SK-N-SH treated with all-trans-retinoic acid at 6 μM for 48 hours (cell line): Measurements from ENCODE around the gene CNST.

Source experiments
- ATAC-seq: fragments of 200-7000 bp; cut with Tn5 transposase; 3 replicates; pipeline ENCODE4 v1.9.1; 2020; ENCODE audit warnings: mild to moderate bottlenecking, moderate library complexity
- ARNTL ChIP-seq: fragments of 450-650 bp; formaldehyde crosslinking; IDR thresholded peaks from 2 replicates; pipeline ENCODE4 v1.5.0; 2020; ENCODE audit warnings: low read depth, mild to moderate bottlenecking, moderate library complexity, borderline replicate concordance
- BACH2 ChIP-seq: fragments of 250-450 bp; sonication (Bioruptor Pico); IDR thresholded peaks from 2 replicates; pipeline ENCODE4 v1.9.0; 2021; ENCODE audit warnings: mild to moderate bottlenecking, borderline replicate concordance
- CSDC2 ChIP-seq: fragments of 250-450 bp; sonication (Bioruptor Pico); IDR thresholded peaks from 2 replicates; pipeline ENCODE4 v1.5.0; 2020; ENCODE audit warnings: mild to moderate bottlenecking, moderate library complexity
- ESRRG ChIP-seq: fragments of 250-450 bp; sonication (Bioruptor Pico); IDR thresholded peaks from 2 replicates; pipeline ENCODE4 v1.6.1; 2021; ENCODE audit warnings: mild to moderate bottlenecking
- GLIS3 ChIP-seq: fragments of 250-450 bp; sonication (Bioruptor Pico); IDR thresholded peaks from 2 replicates; pipeline ENCODE4 v1.5.0; 2020; ENCODE audit warnings: mild to moderate bottlenecking, moderate library complexity
- ISL1 ChIP-seq: fragments of 250-450 bp; sonication (Bioruptor Pico); IDR thresholded peaks from 2 replicates; pipeline ENCODE4 v2.1.2; 2022; ENCODE audit warnings: mild to moderate bottlenecking, moderate library complexity
- OSR1 ChIP-seq: fragments of 250-450 bp; sonication (Bioruptor Pico); IDR thresholded peaks from 2 replicates; pipeline ENCODE4 v1.8.0; 2022; ENCODE audit warnings: moderate library complexity, mild to moderate bottlenecking, inconsistent platforms
- PPARA ChIP-seq: fragments of 250-450 bp; sonication (Bioruptor Pico); IDR thresholded peaks from 2 replicates; pipeline ENCODE4 v1.5.0; 2020; ENCODE audit warnings: mild to moderate bottlenecking, borderline replicate concordance
- RARB ChIP-seq: fragments of 250-450 bp; sonication (Bioruptor Pico); IDR thresholded peaks from 2 replicates; pipeline ENCODE4 v1.8.0; 2021; ENCODE audit warnings: mild to moderate bottlenecking, moderate library complexity
- SNAI2 ChIP-seq: fragments of 250-450 bp; sonication (Bioruptor Pico); IDR thresholded peaks from 2 replicates; pipeline ENCODE4 v1.5.0; 2020; ENCODE audit warnings: mild to moderate bottlenecking, moderate library complexity
- TCF4 ChIP-seq: fragments of 250-450 bp; sonication (Bioruptor Pico); IDR thresholded peaks from 2 replicates; pipeline ENCODE4 v1.8.0; 2021; ENCODE audit warnings: mild to moderate bottlenecking, moderate library complexity, borderline replicate concordance
- TOX ChIP-seq: fragments of 250-450 bp; sonication (Bioruptor Pico); IDR thresholded peaks from 2 replicates; pipeline ENCODE4 v1.8.0; 2021; ENCODE audit warnings: mild to moderate bottlenecking, moderate library complexity, borderline replicate concordance
- ZC3H10 ChIP-seq: fragments of 250-450 bp; sonication (Bioruptor Pico); IDR thresholded peaks from 2 replicates; pipeline ENCODE4 v1.5.1; 2021; ENCODE audit warnings: mild to moderate bottlenecking, moderate library complexity
- ZFP3 ChIP-seq: fragments of 250-450 bp; sonication (Bioruptor Pico); IDR thresholded peaks from 2 replicates; pipeline ENCODE4 v1.5.0; 2020; ENCODE audit warnings: mild to moderate bottlenecking, moderate library complexity
- ZFP30 ChIP-seq: fragments of 450-650 bp; formaldehyde crosslinking; IDR thresholded peaks from 2 replicates; pipeline ENCODE4 v1.5.0; 2022; ENCODE audit warnings: mild to moderate bottlenecking, moderate library complexity
- ZNF565 ChIP-seq: fragments of 450-650 bp; formaldehyde crosslinking; conservative IDR thresholded peaks from 2 replicates; pipeline ENCODE4 v1.5.0; 2020; ENCODE audit warnings: low read depth, mild to moderate bottlenecking, moderate library complexity
- ZNF70 ChIP-seq: fragments of 450-650 bp; formaldehyde crosslinking; IDR thresholded peaks from 2 replicates; pipeline ENCODE4 v1.5.0; 2020; ENCODE audit warnings: mild to moderate bottlenecking, moderate library complexity
- ZNF8 ChIP-seq: fragments of 450-650 bp; formaldehyde crosslinking; IDR thresholded peaks from 2 replicates; pipeline ENCODE4 v1.5.0; 2020; ENCODE audit warnings: mild to moderate bottlenecking, moderate library complexity
- TF ChIP-seq, protein P1 (sequence below): fragments of 250-450 bp; sonication (Bioruptor Pico); IDR thresholded peaks from 2 replicates; pipeline ENCODE4 v1.5.1; 2020; ENCODE audit warnings: low read depth, mild to moderate bottlenecking, moderate library complexity
- TF ChIP-seq, protein P2 (sequence below): fragments of 250-450 bp; sonication (Bioruptor Pico); IDR thresholded peaks from 2 replicates; pipeline ENCODE4 v1.8.0; 2021; ENCODE audit warnings: low read depth, mild to moderate bottlenecking, moderate library complexity, borderline replicate concordance
- TF ChIP-seq, protein P3 (sequence below): fragments of 250-450 bp; sonication (Bioruptor Pico); IDR thresholded peaks from 2 replicates; pipeline ENCODE4 v1.5.1; 2021; ENCODE audit warnings: mild to moderate bottlenecking, moderate library complexity
- TF ChIP-seq, protein P4 (sequence below): fragments of 250-450 bp; sonication (Bioruptor Pico); IDR thresholded peaks from 2 replicates; pipeline ENCODE4 v1.8.0; 2020; ENCODE audit warnings: mild to moderate bottlenecking, moderate library complexity, borderline replicate concordance
- TF ChIP-seq, protein P5 (sequence below): fragments of 250-450 bp; sonication (Bioruptor Pico); IDR thresholded peaks from 2 replicates; pipeline ENCODE4 v1.5.0; 2020; ENCODE audit warnings: mild to moderate bottlenecking, moderate library complexity

The CNST gene

DNA sequence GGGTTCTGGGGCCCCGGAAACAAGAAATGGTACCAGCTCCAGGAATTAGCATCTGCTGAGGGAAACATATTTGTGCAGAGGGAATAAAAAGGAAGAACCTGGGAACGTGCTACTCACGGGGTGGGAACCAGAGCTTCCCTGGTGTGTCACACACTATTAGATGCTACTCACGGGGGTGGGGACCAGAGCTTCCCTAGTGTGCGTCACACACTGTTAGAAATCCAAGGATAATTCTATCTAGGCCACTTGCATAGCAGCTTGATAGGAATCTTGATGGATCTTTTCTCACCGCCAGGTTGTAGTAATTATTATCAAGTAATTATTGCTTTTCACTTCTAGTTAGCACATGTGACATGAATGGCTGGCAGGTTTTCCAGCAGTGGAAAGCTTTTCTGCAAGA, 103.4 kb downstream of the CNST start:
- ATAC-seq = no peak

DNA sequence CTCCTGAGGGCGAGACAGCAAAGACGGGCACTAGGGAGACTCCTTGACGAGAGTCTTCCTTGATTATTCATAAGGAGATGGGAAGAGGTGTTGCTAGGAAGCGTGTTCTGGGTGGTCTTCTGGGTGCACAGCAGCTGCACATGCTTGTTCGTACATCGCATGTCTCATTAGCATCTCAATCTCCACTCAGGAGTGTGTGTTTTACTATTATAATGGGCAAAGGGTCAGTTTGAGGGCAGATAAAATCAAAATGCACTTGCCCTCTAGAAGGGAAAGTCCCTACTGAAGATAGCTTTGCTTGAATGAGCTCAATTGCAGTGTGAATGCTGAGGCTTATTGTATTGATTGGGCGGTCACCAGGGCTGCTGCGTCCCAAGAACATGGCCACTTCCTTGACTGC, 107.8 kb downstream of the CNST start:
- ATAC-seq = no peak

More for the DNA sequence above, 103.4 kb downstream of the CNST start:
- no peak for TF ChIP-seq BACH2 (CRISPR knock-in tag)

DNA sequence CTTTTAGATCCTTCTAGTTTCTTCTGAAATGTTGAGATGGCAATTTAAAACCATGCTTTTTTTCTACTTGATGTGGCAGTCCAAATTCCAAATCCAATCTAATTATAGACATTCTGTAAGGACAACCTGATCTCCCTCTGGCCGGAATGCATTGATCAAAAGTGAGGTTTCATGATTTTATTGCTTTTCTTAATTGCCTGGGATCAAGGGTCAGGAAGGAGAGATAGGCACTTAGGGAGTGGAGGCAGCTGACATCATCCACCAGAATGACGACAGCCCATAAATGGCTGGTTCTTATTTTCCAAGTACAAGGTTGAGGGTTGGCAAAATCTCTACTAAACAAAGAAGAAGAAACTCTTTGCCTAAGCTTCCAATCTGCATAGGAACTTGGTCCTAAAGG, 111.6 kb downstream of the CNST start:
- no peak for ATAC-seq
- TF ChIP-seq ZNF565 (CRISPR knock-in tag) = no peak
- TF ChIP-seq ESRRG (CRISPR knock-in tag) = no peak
- TF ChIP-seq, protein P1, sequence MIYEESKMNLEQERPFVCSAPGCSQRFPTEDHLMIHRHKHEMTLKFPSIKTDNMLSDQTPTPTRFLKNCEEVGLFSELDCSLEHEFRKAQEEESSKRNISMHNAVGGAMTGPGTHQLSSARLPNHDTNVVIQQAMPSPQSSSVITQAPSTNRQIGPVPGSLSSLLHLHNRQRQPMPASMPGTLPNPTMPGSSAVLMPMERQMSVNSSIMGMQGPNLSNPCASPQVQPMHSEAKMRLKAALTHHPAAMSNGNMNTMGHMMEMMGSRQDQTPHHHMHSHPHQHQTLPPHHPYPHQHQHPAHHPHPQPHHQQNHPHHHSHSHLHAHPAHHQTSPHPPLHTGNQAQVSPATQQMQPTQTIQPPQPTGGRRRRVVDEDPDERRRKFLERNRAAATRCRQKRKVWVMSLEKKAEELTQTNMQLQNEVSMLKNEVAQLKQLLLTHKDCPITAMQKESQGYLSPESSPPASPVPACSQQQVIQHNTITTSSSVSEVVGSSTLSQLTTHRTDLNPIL (CRISPR knock-in tag) = no peak
- no peak for TF ChIP-seq CSDC2
- no peak for TF ChIP-seq SNAI2 (CRISPR knock-in tag)
- TF ChIP-seq ZNF8 = no peak
- TF ChIP-seq, protein P2, sequence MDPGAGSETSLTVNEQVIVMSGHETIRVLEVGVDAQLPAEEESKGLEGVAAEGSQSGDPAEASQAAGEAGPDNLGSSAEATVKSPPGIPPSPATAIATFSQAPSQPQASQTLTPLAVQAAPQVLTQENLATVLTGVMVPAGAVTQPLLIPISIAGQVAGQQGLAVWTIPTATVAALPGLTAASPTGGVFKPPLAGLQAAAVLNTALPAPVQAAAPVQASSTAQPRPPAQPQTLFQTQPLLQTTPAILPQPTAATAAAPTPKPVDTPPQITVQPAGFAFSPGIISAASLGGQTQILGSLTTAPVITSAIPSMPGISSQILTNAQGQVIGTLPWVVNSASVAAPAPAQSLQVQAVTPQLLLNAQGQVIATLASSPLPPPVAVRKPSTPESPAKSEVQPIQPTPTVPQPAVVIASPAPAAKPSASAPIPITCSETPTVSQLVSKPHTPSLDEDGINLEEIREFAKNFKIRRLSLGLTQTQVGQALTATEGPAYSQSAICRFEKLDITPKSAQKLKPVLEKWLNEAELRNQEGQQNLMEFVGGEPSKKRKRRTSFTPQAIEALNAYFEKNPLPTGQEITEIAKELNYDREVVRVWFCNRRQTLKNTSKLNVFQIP (CRISPR knock-in tag) = no peak
- TF ChIP-seq ZC3H10 (CRISPR knock-in tag) = no peak
- no peak for TF ChIP-seq TOX (CRISPR knock-in tag)
- TF ChIP-seq BACH2 (CRISPR knock-in tag) = no peak
- no peak for TF ChIP-seq ZFP30
- TF ChIP-seq GLIS3 (CRISPR knock-in tag) = no peak
- no peak for TF ChIP-seq ISL1 (CRISPR knock-in tag)
- no peak for TF ChIP-seq ARNTL (CRISPR knock-in tag)
- no peak for TF ChIP-seq ZNF70 (CRISPR knock-in tag)
- TF ChIP-seq, protein P3, sequence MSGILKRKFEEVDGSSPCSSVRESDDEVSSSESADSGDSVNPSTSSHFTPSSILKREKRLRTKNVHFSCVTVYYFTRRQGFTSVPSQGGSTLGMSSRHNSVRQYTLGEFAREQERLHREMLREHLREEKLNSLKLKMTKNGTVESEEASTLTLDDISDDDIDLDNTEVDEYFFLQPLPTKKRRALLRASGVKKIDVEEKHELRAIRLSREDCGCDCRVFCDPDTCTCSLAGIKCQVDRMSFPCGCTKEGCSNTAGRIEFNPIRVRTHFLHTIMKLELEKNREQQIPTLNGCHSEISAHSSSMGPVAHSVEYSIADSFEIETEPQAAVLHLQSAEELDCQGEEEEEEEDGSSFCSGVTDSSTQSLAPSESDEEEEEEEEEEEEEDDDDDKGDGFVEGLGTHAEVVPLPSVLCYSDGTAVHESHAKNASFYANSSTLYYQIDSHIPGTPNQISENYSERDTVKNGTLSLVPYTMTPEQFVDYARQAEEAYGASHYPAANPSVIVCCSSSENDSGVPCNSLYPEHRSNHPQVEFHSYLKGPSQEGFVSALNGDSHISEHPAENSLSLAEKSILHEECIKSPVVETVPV (CRISPR knock-in tag) = no peak
- TF ChIP-seq RARB (CRISPR knock-in tag) = no peak
- TF ChIP-seq, protein P4, sequence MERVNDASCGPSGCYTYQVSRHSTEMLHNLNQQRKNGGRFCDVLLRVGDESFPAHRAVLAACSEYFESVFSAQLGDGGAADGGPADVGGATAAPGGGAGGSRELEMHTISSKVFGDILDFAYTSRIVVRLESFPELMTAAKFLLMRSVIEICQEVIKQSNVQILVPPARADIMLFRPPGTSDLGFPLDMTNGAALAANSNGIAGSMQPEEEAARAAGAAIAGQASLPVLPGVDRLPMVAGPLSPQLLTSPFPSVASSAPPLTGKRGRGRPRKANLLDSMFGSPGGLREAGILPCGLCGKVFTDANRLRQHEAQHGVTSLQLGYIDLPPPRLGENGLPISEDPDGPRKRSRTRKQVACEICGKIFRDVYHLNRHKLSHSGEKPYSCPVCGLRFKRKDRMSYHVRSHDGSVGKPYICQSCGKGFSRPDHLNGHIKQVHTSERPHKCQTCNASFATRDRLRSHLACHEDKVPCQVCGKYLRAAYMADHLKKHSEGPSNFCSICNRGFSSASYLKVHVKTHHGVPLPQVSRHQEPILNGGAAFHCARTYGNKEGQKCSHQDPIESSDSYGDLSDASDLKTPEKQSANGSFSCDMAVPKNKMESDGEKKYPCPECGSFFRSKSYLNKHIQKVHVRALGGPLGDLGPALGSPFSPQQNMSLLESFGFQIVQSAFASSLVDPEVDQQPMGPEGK (CRISPR knock-in tag) = no peak
- TF ChIP-seq, all 23 proteins: peak for 0

More for the DNA sequence above, 107.8 kb downstream of the CNST start:
- TF ChIP-seq PPARA (CRISPR knock-in tag) (no peak), ZFP30 (no peak), ZNF8 (no peak), BACH2 (CRISPR knock-in tag) (no peak), ISL1 (CRISPR knock-in tag) (no peak), ZNF70 (CRISPR knock-in tag) (no peak), CSDC2 (no peak), ARNTL (CRISPR knock-in tag) (no peak), SNAI2 (CRISPR knock-in tag) (no peak), OSR1 (CRISPR knock-in tag) (no peak), RARB (CRISPR knock-in tag) (no peak), TOX (CRISPR knock-in tag) (no peak), ZC3H10 (CRISPR knock-in tag) (no peak), ZFP3 (no peak), TCF4 (CRISPR knock-in tag) (no peak), ZNF565 (CRISPR knock-in tag) (no peak), ESRRG (CRISPR knock-in tag) (no peak)
- TF ChIP-seq, protein P3 (CRISPR knock-in tag) = no peak
- TF ChIP-seq, protein P2 (CRISPR knock-in tag) = no peak
- TF ChIP-seq, protein P5, sequence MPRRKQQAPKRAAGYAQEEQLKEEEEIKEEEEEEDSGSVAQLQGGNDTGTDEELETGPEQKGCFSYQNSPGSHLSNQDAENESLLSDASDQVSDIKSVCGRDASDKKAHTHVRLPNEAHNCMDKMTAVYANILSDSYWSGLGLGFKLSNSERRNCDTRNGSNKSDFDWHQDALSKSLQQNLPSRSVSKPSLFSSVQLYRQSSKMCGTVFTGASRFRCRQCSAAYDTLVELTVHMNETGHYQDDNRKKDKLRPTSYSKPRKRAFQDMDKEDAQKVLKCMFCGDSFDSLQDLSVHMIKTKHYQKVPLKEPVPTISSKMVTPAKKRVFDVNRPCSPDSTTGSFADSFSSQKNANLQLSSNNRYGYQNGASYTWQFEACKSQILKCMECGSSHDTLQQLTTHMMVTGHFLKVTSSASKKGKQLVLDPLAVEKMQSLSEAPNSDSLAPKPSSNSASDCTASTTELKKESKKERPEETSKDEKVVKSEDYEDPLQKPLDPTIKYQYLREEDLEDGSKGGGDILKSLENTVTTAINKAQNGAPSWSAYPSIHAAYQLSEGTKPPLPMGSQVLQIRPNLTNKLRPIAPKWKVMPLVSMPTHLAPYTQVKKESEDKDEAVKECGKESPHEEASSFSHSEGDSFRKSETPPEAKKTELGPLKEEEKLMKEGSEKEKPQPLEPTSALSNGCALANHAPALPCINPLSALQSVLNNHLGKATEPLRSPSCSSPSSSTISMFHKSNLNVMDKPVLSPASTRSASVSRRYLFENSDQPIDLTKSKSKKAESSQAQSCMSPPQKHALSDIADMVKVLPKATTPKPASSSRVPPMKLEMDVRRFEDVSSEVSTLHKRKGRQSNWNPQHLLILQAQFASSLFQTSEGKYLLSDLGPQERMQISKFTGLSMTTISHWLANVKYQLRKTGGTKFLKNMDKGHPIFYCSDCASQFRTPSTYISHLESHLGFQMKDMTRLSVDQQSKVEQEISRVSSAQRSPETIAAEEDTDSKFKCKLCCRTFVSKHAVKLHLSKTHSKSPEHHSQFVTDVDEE = no peak
